Uterus (tissue), 4 donors: ENCODE data around the gene MTMR11. TPM values are rescaled to one million over a fixed set of nuclear protein-coding genes. Genes with fewer than 3 reads are reported as not detected.

Experiments used
- DNase-seq, 2 donors: peaks; one replicate each; pipeline ENCODE4 v3.0.0-alpha.2; 2019 to 2020
- H3K27ac ChIP-seq, 2 donors: fragments of 200-600 bp; sonication (generic); 1 replicate in 1 of 2; 2 replicates in 1 of 2; pipeline ENCODE4 v1.5.1; 2016 to 2018
- H3K27me3 ChIP-seq, 2 donors: fragments of 200-600 bp; sonication (generic); one replicate each; pipeline ENCODE4 v1.5.1; 2018 to 2019; ENCODE audit warnings: control low read depth in 1 of 2
- H3K36me3 ChIP-seq, 2 donors: fragments of 200-600 bp; sonication (generic); one replicate each; pipeline ENCODE4 v1.5.1; 2019; ENCODE audit warnings: control low read depth in 1 of 2
- H3K4me1 ChIP-seq, 2 donors: fragments of 200-600 bp; sonication (generic); one replicate each; pipeline ENCODE4 v1.5.1; 2018 to 2019; ENCODE audit warnings: control low read depth in 1 of 2
- H3K4me3 ChIP-seq, 2 donors: fragments of 200-600 bp; sonication (generic); 1 replicate in 1 of 2; 2 replicates in 1 of 2; pipeline ENCODE4 v1.5.1; 2018 to 2019; ENCODE audit warnings: mild to moderate bottlenecking in 1 of 2
- H3K9me3 ChIP-seq, 2 donors: fragments of 200-600 bp; sonication (generic); one replicate each; pipeline ENCODE4 v1.5.1; 2019; ENCODE audit warnings: control low read depth in 1 of 2
- POLR2A ChIP-seq, 2 donors: fragments of 450-650 bp; IDR thresholded peaks; one replicate each; pipeline ENCODE4 v1.6.1; 2016; ENCODE audit warnings: antibody characterized with exemption in 2 of 2, mild to moderate bottlenecking in 1 of 2, moderate library complexity in 1 of 2
- intact Hi-C: fragments of 100-400 bp; cut with DNase I; formaldehyde crosslinking; loops from one replicate; pipeline ENCODE4 v1.15.1; 2023; ENCODE audit warnings: low total_unique reads
- total RNA-seq, 4 donors: library from RNA; depleted of rRNA in 3 of 4; stranded (reverse); fragments of >200 nt in 3 of 4; gene quantifications; one replicate each; pipeline versions ENCODE4 v1.1.0 to v1.2.4, GENCODE V29; 2014 to 2023
- TF ChIP-seq, protein P1 (sequence below), 4 experiments: fragments of 200-600 bp in 2 of 4; fragments of 450-650 bp in 2 of 4; sonication (generic) in 2 of 4; IDR thresholded peaks; one replicate each; pipeline ENCODE4 v1.5.1; 2016 to 2019; ENCODE audit warnings: antibody characterized with exemption in 4 of 4, mild to moderate bottlenecking in 2 of 4, moderate library complexity in 1 of 4
- donor health status: DM: yes; HTN: yes; CAD: no.

Gene MTMR11
- total RNA-seq, 4 donors from 2014 or later: 6.4 to 48.2 (median 32.1) TPM

DNA sequence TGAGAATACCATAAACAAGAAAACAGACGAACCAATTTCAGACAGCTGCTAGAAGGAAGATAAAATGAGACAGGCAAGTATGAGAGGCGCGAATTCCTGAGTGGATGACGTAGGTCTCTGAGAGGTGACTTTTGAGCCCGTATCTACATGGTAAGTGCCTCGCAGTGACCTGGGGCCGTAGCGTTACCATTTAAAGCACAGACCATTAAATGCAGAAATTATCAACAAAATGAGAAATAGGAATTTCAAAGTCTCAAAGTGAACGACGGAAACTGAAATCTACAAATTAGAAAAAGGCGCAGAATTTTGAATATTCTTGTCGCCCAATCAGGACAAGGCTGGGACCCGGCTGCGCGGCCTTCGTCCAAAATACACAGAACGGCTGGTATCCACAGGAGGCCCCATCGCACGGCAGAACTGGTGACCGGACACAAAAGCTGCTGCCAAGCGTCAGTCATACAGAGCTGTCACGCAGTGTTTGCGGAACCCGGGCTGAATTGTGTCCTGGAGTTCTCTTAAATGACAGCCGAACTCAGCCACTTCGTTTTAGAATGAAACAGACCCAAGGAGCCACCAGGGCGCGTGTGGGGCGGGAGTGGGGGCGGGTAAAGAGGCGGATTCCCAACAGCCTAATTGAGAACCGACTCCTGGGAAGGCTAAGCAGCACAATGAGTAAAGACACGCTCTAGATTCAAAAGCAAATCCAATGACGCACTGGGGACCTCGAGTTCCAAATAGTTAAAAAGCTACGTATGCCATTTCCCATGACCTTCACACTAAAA is 51.1 kb downstream of the MTMR11 start:
- TF ChIP-seq POLR2A (IDR thresholded peaks at IDR 0.05): peak; percentile 65 to 81
- TF ChIP-seq, protein P1, sequence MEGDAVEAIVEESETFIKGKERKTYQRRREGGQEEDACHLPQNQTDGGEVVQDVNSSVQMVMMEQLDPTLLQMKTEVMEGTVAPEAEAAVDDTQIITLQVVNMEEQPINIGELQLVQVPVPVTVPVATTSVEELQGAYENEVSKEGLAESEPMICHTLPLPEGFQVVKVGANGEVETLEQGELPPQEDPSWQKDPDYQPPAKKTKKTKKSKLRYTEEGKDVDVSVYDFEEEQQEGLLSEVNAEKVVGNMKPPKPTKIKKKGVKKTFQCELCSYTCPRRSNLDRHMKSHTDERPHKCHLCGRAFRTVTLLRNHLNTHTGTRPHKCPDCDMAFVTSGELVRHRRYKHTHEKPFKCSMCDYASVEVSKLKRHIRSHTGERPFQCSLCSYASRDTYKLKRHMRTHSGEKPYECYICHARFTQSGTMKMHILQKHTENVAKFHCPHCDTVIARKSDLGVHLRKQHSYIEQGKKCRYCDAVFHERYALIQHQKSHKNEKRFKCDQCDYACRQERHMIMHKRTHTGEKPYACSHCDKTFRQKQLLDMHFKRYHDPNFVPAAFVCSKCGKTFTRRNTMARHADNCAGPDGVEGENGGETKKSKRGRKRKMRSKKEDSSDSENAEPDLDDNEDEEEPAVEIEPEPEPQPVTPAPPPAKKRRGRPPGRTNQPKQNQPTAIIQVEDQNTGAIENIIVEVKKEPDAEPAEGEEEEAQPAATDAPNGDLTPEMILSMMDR (IDR thresholded peaks at IDR 0.05): peak in 2 of 4 experiments; percentile 32 to 39
- Histone ChIP-seq H3K4me1 (peaks cover 0 to 9% of the 10 kb centered on the region in 2 donors), H3K27ac (peak overlapping the region; percentile 99 to 100), H3K4me3 (peak overlapping the region; percentile 66 to 72), H3K36me3 (no peaks in the 10 kb centered on the region), H3K27me3 (no peaks in the 10 kb centered on the region), H3K9me3 (no peaks in the 10 kb centered on the region)
- intact Hi-C loops: no loop called here
- peak; percentile 81 to 86 for DNase-seq

DNA sequence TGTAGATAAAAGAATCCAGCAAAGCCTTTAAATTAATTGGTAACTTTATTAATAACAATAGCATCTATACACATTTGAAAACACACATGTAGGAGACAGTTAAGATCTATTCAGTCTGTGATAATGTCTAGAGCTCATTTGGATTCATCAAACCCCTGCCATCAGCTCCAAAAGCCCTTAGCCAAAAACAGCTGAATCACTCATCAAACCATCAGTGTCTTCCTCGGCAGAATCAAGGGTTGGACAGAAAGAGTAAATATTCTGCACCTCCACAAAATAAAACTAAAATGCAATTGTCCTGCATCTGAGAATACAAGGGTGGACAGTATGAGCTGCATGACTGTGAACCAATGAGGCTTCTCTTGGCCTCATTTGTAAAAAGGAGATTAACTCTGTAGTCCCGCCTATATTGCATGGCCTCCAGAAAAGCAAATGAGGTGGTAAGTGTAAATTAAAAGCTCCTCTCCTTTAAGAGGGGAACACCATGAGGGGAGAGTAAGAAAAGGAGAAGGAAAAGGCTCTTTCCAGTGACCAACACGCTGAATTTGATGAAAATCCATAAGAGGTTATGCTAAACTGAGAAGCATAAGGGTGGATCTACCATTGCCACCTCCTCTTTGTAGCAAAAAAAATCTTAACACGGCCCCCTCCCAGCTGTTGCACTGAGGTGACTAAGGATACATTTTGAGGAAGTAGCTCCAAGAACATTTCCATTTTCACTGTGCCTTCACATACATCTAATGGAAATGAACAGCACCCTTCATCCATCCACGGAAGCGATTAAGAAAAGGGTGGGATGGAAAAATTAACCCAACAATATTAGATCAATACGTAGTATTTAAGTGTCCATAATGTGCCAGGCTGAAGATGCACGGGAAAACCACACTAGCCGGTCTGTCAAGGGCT is 52.0 kb downstream of the MTMR11 start:
- Histone ChIP-seq H3K27ac (peak overlapping the region; percentile 99 to 100), H3K4me1 (peaks cover 0 to 9% of the 10 kb centered on the region in 2 donors), H3K9me3 (no peaks in the 10 kb centered on the region), H3K4me3 (peak overlapping the region; percentile 66 to 72), H3K36me3 (no peaks in the 10 kb centered on the region), H3K27me3 (no peaks in the 10 kb centered on the region)
- no peak for DNase-seq
- TF ChIP-seq, protein P1 (IDR thresholded peaks at IDR 0.05): no peak
- TF ChIP-seq POLR2A (IDR thresholded peaks at IDR 0.05): no peak
- intact Hi-C loops: no loop called here

DNA sequence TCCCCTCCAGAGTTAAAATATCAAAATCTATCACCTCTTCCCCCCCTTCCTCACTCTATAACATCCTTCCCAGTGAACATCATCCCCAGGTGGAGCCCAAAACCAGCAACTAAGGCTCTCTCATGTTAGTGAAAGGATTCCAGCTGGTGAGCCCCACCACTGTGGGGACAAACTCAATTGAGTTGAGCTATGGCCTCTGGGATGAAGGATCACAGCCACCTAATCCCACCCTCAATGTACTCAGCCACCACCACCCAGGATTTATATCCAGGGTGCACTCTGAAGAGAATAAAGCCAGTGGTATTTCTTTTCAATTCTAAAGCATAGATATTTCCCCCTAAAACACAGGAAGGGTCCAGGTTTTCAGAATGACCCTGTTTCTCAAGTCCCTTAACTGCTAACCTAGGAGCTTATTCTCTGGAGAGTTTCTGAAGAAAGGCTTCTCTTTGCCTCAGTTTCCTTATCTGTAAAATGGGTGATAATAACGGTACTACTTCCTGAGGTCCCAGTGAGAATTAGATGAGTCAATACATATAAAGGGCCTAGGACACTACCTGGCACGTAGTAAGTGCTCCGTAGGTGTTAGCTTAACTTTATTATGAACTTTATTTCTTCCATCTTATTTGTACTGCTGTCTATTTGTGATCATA is 53.0 kb downstream of the MTMR11 start:
- no peak for DNase-seq
- peaks cover 0 to 9% of the 10 kb centered on the region in 2 donors for H3K4me1 ChIP-seq
- H3K9me3 ChIP-seq: no peaks in the 10 kb centered on the region
- intact Hi-C loops: no loop called here
- no peaks in the 10 kb centered on the region for H3K27me3 ChIP-seq
- no peak overlapping the region for H3K4me3 ChIP-seq
- H3K27ac ChIP-seq: no peak overlapping the region
- H3K36me3 ChIP-seq: no peaks in the 10 kb centered on the region
- TF ChIP-seq, protein P1 (IDR thresholded peaks at IDR 0.05): no peak
- TF ChIP-seq POLR2A (IDR thresholded peaks at IDR 0.05): no peak

DNA sequence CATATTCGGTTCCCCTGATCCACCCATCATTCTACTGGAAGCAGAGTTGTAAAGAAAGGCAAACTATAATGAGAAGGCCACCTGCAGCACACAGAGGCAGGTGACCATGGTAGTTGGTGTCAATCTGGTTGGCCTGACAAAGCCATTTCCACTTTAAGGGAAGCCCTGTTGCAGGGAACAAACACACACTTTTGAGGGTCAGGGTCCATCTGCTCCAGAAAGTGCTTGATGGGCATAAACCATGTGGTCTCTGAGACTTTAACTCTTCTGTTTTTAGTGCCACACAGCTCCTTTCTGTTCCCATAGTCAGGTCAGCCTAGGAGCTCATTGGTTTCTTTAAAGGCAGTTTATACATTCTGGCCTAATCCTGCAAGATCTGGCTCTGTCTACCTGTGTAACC is 54.8 kb downstream of the MTMR11 start:
- no peaks in the 10 kb centered on the region for H3K27me3 ChIP-seq
- no peak overlapping the region for H3K27ac ChIP-seq
- no peak for TF ChIP-seq POLR2A (IDR thresholded peaks at IDR 0.05)
- TF ChIP-seq, protein P1 (IDR thresholded peaks at IDR 0.05): no peak
- H3K4me1 ChIP-seq: peaks cover 0 to 9% of the 10 kb centered on the region in 2 donors
- intact Hi-C loops: no loop called here
- no peaks in the 10 kb centered on the region for H3K9me3 ChIP-seq
- no peak overlapping the region for H3K4me3 ChIP-seq
- DNase-seq: no peak
- no peaks in the 10 kb centered on the region for H3K36me3 ChIP-seq
